HG02798 (cell line): ENCODE data around the gene ERMN.
"Not testable (repeated sequence)": the region's sequence is repeated elsewhere in the genome, so short reads cannot be mapped to it uniquely, and the experiment has no call there.

Experiments
- ATAC-seq: cut with Tn5 transposase; IDR thresholded peaks from one replicate; pipeline ENCODE4 v1.9.1; 2021; ENCODE audit warnings: mild to moderate bottlenecking; ENCODE audit not compliant: unreplicated experiment, poor library complexity

The ERMN gene

DNA sequence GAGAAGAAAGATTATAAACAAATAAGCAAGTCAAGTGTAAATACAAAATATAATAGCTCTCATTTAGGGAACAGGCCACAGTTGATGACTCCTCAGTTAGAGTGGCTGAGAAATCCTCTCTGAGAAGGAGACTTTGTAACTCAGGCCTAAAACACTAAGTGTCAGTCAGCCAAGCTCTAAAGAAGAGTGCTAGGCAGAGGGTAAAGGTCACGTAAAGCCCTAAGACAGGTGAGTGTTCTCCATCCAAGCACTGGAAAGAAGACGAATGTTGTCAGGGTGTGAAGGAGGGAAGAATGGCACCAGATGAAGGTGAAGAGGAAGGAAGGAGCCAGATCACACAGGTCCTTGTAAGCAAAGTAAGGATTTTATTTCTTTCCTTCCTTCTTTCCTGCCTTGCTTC, 24.3 kb downstream of the ERMN start:
- no peak for ATAC-seq

DNA sequence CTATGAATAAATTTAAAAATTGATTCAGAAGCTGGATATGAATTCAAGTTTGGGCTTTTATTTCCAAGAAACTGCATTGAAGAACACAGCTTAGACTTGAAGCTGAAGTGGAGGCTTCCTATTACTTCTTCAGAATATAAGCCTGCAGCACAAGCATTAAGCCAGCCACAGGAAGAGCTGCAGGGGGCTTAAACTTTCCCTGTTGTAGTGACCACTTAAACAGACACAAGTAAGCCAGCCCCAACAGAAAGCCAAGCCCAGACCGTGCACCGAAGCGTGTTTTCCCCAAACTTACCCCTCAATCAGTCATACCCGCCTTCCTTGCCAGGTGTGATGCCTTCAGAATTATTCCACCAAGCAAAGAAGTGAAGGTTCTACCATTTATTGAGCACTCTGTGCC, 28.7 kb downstream of the ERMN start:
- ATAC-seq, result no peak

DNA sequence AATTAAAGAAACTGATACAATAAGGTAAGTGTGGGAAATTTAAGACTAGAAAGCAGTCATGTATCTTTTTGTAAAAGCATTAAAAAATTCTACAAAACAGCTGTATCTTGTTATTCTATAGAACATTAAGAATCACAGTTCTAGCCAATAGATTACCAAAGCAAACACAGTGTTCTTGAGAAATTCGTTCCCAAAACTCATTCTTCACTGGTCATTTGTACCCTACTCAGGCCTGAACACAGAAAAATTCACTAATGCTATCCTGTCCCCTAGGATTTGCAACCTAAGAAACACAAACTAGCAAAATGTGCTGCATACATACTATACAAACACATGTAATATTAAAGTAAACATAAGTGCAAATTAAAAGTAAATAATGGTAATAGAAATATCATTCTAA, 29.1 kb downstream of the ERMN start:
- ATAC-seq, result no peak

- ATAC-seq, result no peak
Measured at GRCh38 chr2:157292853-157293252, 32.8 kb downstream of the ERMN start.

DNA sequence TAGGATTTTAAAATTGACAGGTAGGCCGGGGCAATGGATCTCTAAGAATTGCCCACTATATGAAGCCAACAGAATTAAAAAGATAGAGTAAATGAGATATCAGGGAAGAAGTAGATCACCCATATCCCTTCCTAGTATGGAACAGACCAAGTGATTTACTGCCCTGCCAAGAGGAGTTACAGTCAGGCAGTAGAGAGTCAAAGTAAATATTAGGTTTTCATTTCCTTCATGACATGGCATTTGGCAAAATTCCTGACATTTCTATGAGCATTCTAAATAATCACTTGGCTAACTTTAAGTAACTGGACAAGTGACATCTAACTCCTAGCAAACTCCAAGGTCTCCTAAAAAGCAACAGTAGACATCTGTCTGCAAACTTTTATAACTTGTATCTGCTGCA, 34.6 kb downstream of the ERMN start:
- ATAC-seq, result no peak

GRCh38 chr2:157290525-157290924, 35.1 kb downstream of the ERMN start:
- no peak for ATAC-seq

GRCh38 chr2:157287160-157287559, 38.5 kb downstream of the ERMN start:
- ATAC-seq, result no peak

GRCh38 chr2:157283468-157283867, 42.2 kb downstream of the ERMN start:
- no peak for ATAC-seq

GRCh38 chr2:157281316-157281715, 44.3 kb downstream of the ERMN start:
- no peak for ATAC-seq

- ATAC-seq, result not testable (repeated sequence)
Measured at GRCh38 chr2:157279311-157279710, 46.3 kb downstream of the ERMN start.

- no peak for ATAC-seq
Measured at GRCh38 chr2:157271590-157272203, 53.9 kb downstream of the ERMN start.

DNA sequence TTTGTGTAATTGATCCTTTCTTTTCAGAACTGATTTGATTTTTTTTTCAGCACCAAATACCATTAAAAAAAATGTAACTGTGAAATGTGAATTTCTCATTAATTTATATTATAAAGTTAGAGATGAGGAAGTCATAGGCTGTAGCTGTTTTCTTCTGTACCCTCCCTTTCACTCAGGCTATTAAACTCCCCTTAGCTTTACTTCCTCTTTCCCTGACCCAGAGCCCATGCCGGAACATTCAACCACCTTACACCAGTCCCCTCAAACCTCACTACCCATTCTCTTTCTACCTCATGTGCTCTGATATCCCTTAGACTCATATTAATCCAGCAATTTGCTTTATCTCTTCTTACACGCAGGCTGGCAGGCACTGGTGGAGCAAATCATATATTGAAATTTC, 55.7 kb downstream of the ERMN start:
- peak; percentile 52 for ATAC-seq

DNA sequence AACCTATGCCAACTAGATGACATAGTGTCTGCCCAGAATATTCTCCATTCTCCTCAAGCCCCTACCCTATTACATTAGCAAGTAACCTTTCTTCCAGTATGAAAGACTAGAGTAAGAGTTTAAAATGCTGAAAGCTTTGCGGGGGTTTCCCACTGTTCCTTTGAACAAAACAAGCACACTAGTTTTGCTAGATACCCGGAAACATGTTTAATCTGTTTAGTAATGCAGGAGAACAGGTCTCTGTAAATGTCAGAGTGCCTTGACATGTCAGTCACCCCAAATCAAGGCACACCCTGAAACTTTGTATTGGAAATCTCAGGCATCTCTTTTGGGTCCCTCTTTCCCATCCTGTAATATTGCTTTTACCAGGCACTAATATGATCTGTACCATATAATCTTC, 56.6 kb downstream of the ERMN start:
- ATAC-seq, result no peak
